BE2C (cell line): Measurements from ENCODE around the gene RDH14.

Experiments used
- DNase-seq: peaks from one replicate; pipeline ENCODE4 v3.0.0-alpha.2; 2020
- H3K27me3 ChIP-seq: fragments of 250-450 bp; sonication (Bioruptor Pico); 2 replicates; pipeline ENCODE4 v1.5.1; 2020; ENCODE audit warnings: mild to moderate bottlenecking
- H3K36me3 ChIP-seq: fragments of 250-450 bp; sonication (Bioruptor Pico); 2 replicates; pipeline ENCODE4 v1.5.1; 2020; ENCODE audit warnings: mild to moderate bottlenecking
- H3K4me1 ChIP-seq: fragments of 250-450 bp; sonication (Bioruptor Pico); 2 replicates; pipeline ENCODE4 v1.5.1; 2020
- H3K4me3 ChIP-seq: 2 replicates; pipeline ENCODE4 v1.5.1; 2011; ENCODE audit warnings: low read depth, low read length
- H3K9me3 ChIP-seq: fragments of 250-450 bp; sonication (Bioruptor Pico); 2 replicates; pipeline ENCODE4 v1.5.1; 2020
- CTCF ChIP-seq: IDR thresholded peaks from 2 replicates; pipeline ENCODE4 v1.5.1; 2012; ENCODE audit warnings: mild to moderate bottlenecking, low read depth, low read length

The RDH14 gene

GRCh38 chr2:18559531-18560030 lies 872 bp downstream of the RDH14 start:
- peaks cover 11% of the 10 kb centered on the region for H3K36me3 ChIP-seq
- H3K4me3 ChIP-seq: peak overlapping the region; percentile 74
- no peaks in the 10 kb centered on the region for H3K27me3 ChIP-seq
- H3K9me3 ChIP-seq: no peaks in the 10 kb centered on the region
- no peak for TF ChIP-seq CTCF
- 0 out of 2 replicates have a peak, but pooled peaks cover 2% of the 10 kb centered on the region for H3K4me1 ChIP-seq
- DNase-seq: no peak

- H3K4me1 ChIP-seq: 0 out of 2 replicates have a peak, but pooled peaks cover 2% of the 10 kb centered on the region
- H3K36me3 ChIP-seq: peaks cover 16% of the 10 kb centered on the region
- H3K27me3 ChIP-seq: no peaks in the 10 kb centered on the region
- no peak for TF ChIP-seq CTCF
- DNase-seq: no peak
- H3K9me3 ChIP-seq: no peaks in the 10 kb centered on the region
- H3K4me3 ChIP-seq: no peak overlapping the region
Observed at GRCh38 chr2:18558458-18558857, 2.0 kb downstream of the RDH14 start.

- H3K27me3 ChIP-seq: no peaks in the 10 kb centered on the region
- TF ChIP-seq CTCF: no peak
- no peaks in the 10 kb centered on the region for H3K9me3 ChIP-seq
- H3K4me1 ChIP-seq: 0 out of 2 replicates have a peak, but pooled peaks cover 2% of the 10 kb centered on the region
- peaks cover 24% of the 10 kb centered on the region for H3K36me3 ChIP-seq
- no peak overlapping the region for H3K4me3 ChIP-seq
- DNase-seq: no peak
Observed at GRCh38 chr2:18557121-18557520, 3.3 kb downstream of the RDH14 start.

DNA sequence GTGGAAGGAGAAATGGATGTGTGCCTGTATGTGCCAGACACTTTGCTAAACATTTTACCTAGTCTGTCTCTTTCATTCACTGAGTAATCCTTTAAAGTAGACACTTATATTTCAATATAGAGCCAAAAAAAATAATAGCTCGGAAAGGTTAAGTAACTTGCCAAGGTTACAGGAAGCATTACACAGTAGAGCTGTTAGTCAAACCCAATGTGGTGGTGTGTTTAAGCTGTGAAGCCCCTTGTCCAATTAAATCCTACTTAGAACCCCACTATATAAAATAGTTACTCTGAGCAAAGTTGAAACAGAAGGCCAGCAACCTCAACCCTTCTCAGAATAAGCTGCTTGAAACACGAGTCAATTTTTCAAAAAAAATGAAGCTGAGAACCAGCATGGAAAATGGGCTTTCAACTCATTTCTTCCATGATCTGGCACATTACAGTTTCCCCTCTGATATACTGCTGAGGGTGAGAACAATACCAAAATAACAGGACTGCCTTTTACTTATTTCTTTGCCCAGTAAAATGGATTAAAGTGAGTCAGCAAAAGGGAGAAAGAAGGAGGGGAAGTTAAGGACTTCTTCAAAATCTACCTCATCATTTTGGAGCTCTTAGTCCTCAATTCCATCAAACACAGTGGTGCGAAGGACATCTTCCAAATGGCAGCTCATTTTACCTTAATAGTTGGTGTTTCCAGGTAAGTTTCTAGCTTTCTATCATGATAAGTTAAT lies 7.9 kb downstream of the RDH14 start:
- DNase-seq: no peak
- Histone ChIP-seq H3K27me3 (no peaks in the 10 kb centered on the region), H3K4me3 (no peak overlapping the region), H3K9me3 (no peaks in the 10 kb centered on the region), H3K36me3 (peaks cover 28% of the 10 kb centered on the region), H3K4me1 (no peaks in the 10 kb centered on the region; the same call in 1 of the 2 replicates)
- no peak for TF ChIP-seq CTCF

DNA sequence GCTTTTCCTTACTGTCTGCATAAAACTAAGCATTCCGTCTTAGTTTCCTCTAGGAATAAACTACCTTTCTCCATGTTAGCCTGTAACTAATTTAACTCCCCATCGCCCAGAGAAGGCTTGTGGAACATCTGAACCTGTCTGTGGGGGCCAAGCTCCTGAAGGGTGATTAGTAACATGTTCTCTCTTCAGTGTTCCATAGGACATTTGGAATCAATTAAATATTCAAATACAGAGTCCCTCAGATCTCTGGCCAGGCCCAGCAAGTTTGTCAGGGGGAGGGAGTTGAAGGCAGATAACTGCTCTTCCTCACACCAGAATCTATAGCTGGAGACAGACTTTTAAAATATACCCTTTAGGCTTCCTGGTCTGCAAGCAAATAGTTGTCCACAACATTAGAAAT lies 8.8 kb downstream of the RDH14 start:
- H3K36me3 ChIP-seq: peaks cover 28% of the 10 kb centered on the region
- no peaks in the 10 kb centered on the region for H3K9me3 ChIP-seq
- no peak for DNase-seq
- no peak overlapping the region for H3K4me3 ChIP-seq
- no peaks in the 10 kb centered on the region for H3K27me3 ChIP-seq
- no peaks in the 10 kb centered on the region; the same call in 1 of the 2 replicates for H3K4me1 ChIP-seq
- TF ChIP-seq CTCF: no peak

DNA sequence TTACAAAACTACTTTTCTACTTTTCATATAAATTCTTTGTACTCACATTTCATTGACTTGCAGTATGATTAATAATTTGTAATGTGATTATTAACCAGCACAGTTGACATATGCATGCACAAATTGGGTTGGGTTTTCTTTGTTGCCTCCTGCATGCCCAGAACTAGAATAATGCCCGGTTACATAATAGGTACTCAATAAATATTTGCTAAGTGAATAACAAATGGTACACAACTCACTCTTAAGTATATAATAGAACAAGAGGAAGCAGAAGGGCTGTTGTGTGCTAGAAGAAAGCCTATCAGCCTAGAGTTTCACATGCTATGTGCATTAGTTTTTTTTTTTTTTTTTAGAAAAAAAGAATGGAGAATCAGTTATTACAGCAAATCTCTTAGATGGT lies 9.3 kb downstream of the RDH14 start:
- H3K9me3 ChIP-seq: no peaks in the 10 kb centered on the region
- peaks cover 28% of the 10 kb centered on the region for H3K36me3 ChIP-seq
- no peaks in the 10 kb centered on the region; the same call in 1 of the 2 replicates for H3K4me1 ChIP-seq
- H3K4me3 ChIP-seq: no peak overlapping the region
- no peak for DNase-seq
- TF ChIP-seq CTCF: no peak
- H3K27me3 ChIP-seq: no peaks in the 10 kb centered on the region
